ENCODE data around the gene TPM2. TPM values are rescaled to one million over a fixed set of nuclear protein-coding genes. Genes with fewer than 3 reads are reported as not detected.
"Not testable (repeated sequence)": the region's sequence is repeated elsewhere in the genome, so short reads cannot be mapped to it uniquely, and the experiment has no call there.

TPM2 gene
- total RNA-seq, 1 donor from 2014 or later = 3.8 TPM

GRCh38 chr9:35656831-35657545, 32.7 kb downstream of the TPM2 start:
- peak overlapping the region; percentile 92 for H3K4me3 Mint-ChIP-seq
- H3K4me1 Mint-ChIP-seq = peaks cover 55% of the 10 kb centered on the region
- intact Hi-C loops (cut with micrococcal nuclease) = loop anchor here (1.0 to 5.0 kb wide), 3 partner anchors 10 to 155 kb away; partner anchors contain the start of genes SPAG8 and TESK1

GRCh38 chr9:35656348-35656747, 33.4 kb downstream of the TPM2 start:
- peak overlapping the region; percentile 92 for H3K4me3 Mint-ChIP-seq
- peak overlapping the region; percentile 99 for H3K27ac Mint-ChIP-seq
- H3K9me3 Mint-ChIP-seq = peaks cover 4% of the 10 kb centered on the region
- intact Hi-C loops (cut with micrococcal nuclease) = loop anchor here (2.0 to 5.0 kb wide), 2 partner anchors 52 to 156 kb away; partner anchors contain the start of genes SPAG8 and TESK1
- DNase-seq = no peak
- peaks cover 57% of the 10 kb centered on the region for H3K4me1 Mint-ChIP-seq
- H3K36me3 Mint-ChIP-seq (ENCODE audit: low read depth) = peaks cover 25% of the 10 kb centered on the region
- H3K27me3 Mint-ChIP-seq = peaks cover 7% of the 10 kb centered on the region

More at GRCh38 chr9:35656831-35657545, 32.7 kb downstream of the TPM2 start:
- Mint-ChIP-seq H3K27ac (peak overlapping the region; percentile 99), H3K9me3 (peaks cover 4% of the 10 kb centered on the region), H3K36me3 (ENCODE audit: low read depth) (peaks cover 30% of the 10 kb centered on the region), H3K27me3 (peaks cover 7% of the 10 kb centered on the region)
- DNase-seq = no peak

- no peak overlapping the region for H3K4me3 Mint-ChIP-seq
- peaks cover 7% of the 10 kb centered on the region for H3K27me3 Mint-ChIP-seq
- no peak for DNase-seq
- intact Hi-C loops (cut with micrococcal nuclease) = no loop called here
- peaks cover 46% of the 10 kb centered on the region for H3K4me1 Mint-ChIP-seq
- H3K36me3 Mint-ChIP-seq (ENCODE audit: low read depth) = peaks cover 10% of the 10 kb centered on the region
- peaks cover 4% of the 10 kb centered on the region for H3K9me3 Mint-ChIP-seq
- H3K27ac Mint-ChIP-seq = no peak overlapping the region
Measured at GRCh38 chr9:35653611-35654010, 36.1 kb downstream of the TPM2 start.

- DNase-seq = no peak
- H3K4me1 Mint-ChIP-seq = peaks cover 52% of the 10 kb centered on the region
- peaks cover 5% of the 10 kb centered on the region for H3K27me3 Mint-ChIP-seq
- H3K36me3 Mint-ChIP-seq (ENCODE audit: low read depth) = peaks cover 13% of the 10 kb centered on the region
- peaks cover 2% of the 10 kb centered on the region for H3K9me3 Mint-ChIP-seq
- intact Hi-C loops (cut with micrococcal nuclease) = no loop called here
- H3K4me3 Mint-ChIP-seq = no peak overlapping the region
- peak overlapping the region; percentile 45 for H3K27ac Mint-ChIP-seq
Measured at GRCh38 chr9:35652829-35653209, 36.9 kb downstream of the TPM2 start.

- intact Hi-C loops (cut with micrococcal nuclease) = no loop called here
Measured at GRCh38 chr9:35651956-35652828, 37.5 kb downstream of the TPM2 start.

GRCh38 chr9:35650341-35651158, 39.2 kb downstream of the TPM2 start, which contains the start of gene SIT1:
SIT1 (minus strand) TSS chr9:35650931; CDS start chr9:35650853, 78 bp downstream.
- Mint-ChIP-seq H3K36me3 (ENCODE audit: low read depth) (peaks cover 14% of the 10 kb centered on the region), H3K27me3 (no peaks in the 10 kb centered on the region), H3K9me3 (no peaks in the 10 kb centered on the region), H3K27ac (peak within 1 kb of the TSS; percentile 96), H3K4me1 (peaks cover 43% of the 10 kb centered on the region), H3K4me3 (peak within 1 kb of the TSS; percentile 92)
- intact Hi-C loops (cut with micrococcal nuclease) = no loop called here
- DNase-seq = peak; percentile 81

More at GRCh38 chr9:35651956-35652828, 37.5 kb downstream of the TPM2 start:
- H3K9me3 Mint-ChIP-seq = no peaks in the 10 kb centered on the region
- peaks cover 3% of the 10 kb centered on the region for H3K27me3 Mint-ChIP-seq
- peak overlapping the region; percentile 56 for H3K4me3 Mint-ChIP-seq
- no peak for DNase-seq
- peaks cover 14% of the 10 kb centered on the region for H3K36me3 Mint-ChIP-seq (ENCODE audit: low read depth)
- H3K27ac Mint-ChIP-seq = peak overlapping the region; percentile 51
- peaks cover 52% of the 10 kb centered on the region for H3K4me1 Mint-ChIP-seq

- DNase-seq = peak; percentile 84
- Mint-ChIP-seq H3K36me3 (ENCODE audit: low read depth) (peaks cover 14% of the 10 kb centered on the region), H3K27ac (peak overlapping the region; percentile 96), H3K4me1 (peaks cover 44% of the 10 kb centered on the region), H3K27me3 (no peaks in the 10 kb centered on the region), H3K4me3 (peak overlapping the region; percentile 92), H3K9me3 (no peaks in the 10 kb centered on the region)
- intact Hi-C loops (cut with micrococcal nuclease) = loop anchor here (5.0 kb wide), 1 partner anchor 537 kb away; no protein-coding TSS in a partner anchor
Measured at GRCh38 chr9:35649431-35650340, 40.0 kb downstream of the TPM2 start.

GRCh38 chr9:35646533-35647265, 43.0 kb downstream of the TPM2 start:
- Mint-ChIP-seq H3K36me3 (ENCODE audit: low read depth) (peaks cover 24% of the 10 kb centered on the region), H3K27ac (peak overlapping the region; percentile 96), H3K27me3 (no peaks in the 10 kb centered on the region), H3K4me3 (peak overlapping the region; percentile 92), H3K9me3 (no peaks in the 10 kb centered on the region), H3K4me1 (peaks cover 41% of the 10 kb centered on the region)
- DNase-seq = peak; percentile 98
- intact Hi-C loops (cut with micrococcal nuclease) = loop anchor here (1.0 to 5.0 kb wide), 6 partner anchors 11 to 534 kb away; partner anchors contain the start of genes CREB3, TLN1 and TPM2

GRCh38 chr9:35646153-35646532, 43.6 kb downstream of the TPM2 start:
- peak overlapping the region; percentile 92 for H3K4me3 Mint-ChIP-seq
- no peaks in the 10 kb centered on the region for H3K27me3 Mint-ChIP-seq
- H3K9me3 Mint-ChIP-seq = no peaks in the 10 kb centered on the region
- peaks cover 36% of the 10 kb centered on the region for H3K4me1 Mint-ChIP-seq
- H3K36me3 Mint-ChIP-seq (ENCODE audit: low read depth) = peaks cover 29% of the 10 kb centered on the region
- no peak for DNase-seq
- peak overlapping the region; percentile 96 for H3K27ac Mint-ChIP-seq
- intact Hi-C loops (cut with micrococcal nuclease) = loop anchor here (1.0 to 5.0 kb wide), 5 partner anchors 27 to 534 kb away; partner anchors contain the start of genes CREB3, TLN1 and TPM2

- not testable (repeated sequence) for H3K27me3 Mint-ChIP-seq, DNase-seq, H3K9me3 Mint-ChIP-seq
- intact Hi-C loops (cut with micrococcal nuclease) = loop anchor here (1.0 to 5.0 kb wide), 5 partner anchors 26 to 533 kb away; partner anchors contain the start of genes CREB3, TLN1 and TPM2
- peaks cover 33% of the 10 kb centered on the region for H3K36me3 Mint-ChIP-seq (ENCODE audit: low read depth)
- peak overlapping the region; percentile 96 for H3K27ac Mint-ChIP-seq
- peak overlapping the region; percentile 92 for H3K4me3 Mint-ChIP-seq
- peaks cover 33% of the 10 kb centered on the region for H3K4me1 Mint-ChIP-seq
Measured at GRCh38 chr9:35645736-35646135, 44.0 kb downstream of the TPM2 start.

GRCh38 chr9:35643046-35643445, 46.7 kb downstream of the TPM2 start:
- no peak for DNase-seq
- H3K27me3 Mint-ChIP-seq = no peaks in the 10 kb centered on the region
- H3K36me3 Mint-ChIP-seq (ENCODE audit: low read depth) = peaks cover 32% of the 10 kb centered on the region
- no peak overlapping the region for H3K4me3 Mint-ChIP-seq
- peaks cover 6% of the 10 kb centered on the region for H3K9me3 Mint-ChIP-seq
- intact Hi-C loops (cut with micrococcal nuclease) = no loop called here
- peaks cover 35% of the 10 kb centered on the region for H3K4me1 Mint-ChIP-seq
- H3K27ac Mint-ChIP-seq = no peak overlapping the region

GRCh38 chr9:35641478-35641877, 48.2 kb downstream of the TPM2 start:
- H3K27ac Mint-ChIP-seq = not testable (repeated sequence)

More at GRCh38 chr9:35641478-35641877, 48.2 kb downstream of the TPM2 start:
- Mint-ChIP-seq H3K4me1 (peaks cover 41% of the 10 kb centered on the region), H3K36me3 (ENCODE audit: low read depth) (peaks cover 31% of the 10 kb centered on the region)
- H3K9me3 Mint-ChIP-seq; H3K4me3 Mint-ChIP-seq; intact Hi-C loops (cut with micrococcal nuclease); DNase-seq; H3K27me3 Mint-ChIP-seq: not testable (repeated sequence)

All from activated CD4-positive, alpha-beta T cell treated with anti-CD3 and anti-CD28 coated beads, Interleukin-2, amount 10 ng/mL, durations not matched to agents 24 days and 14 days (primary cell).